GM19395 (cell line): ENCODE data around the gene NOSIP.

Experiments
- ATAC-seq: cut with Tn5 transposase; IDR thresholded peaks from one replicate; pipeline ENCODE4 v1.9.1; 2021; ENCODE audit warnings: mild to moderate bottlenecking, moderate library complexity; ENCODE audit not compliant: unreplicated experiment

Gene NOSIP

GRCh38 chr19:49574206-49574755 lies 6.1 kb downstream of the NOSIP start:
- ATAC-seq: no peak

- no peak for ATAC-seq
Measured at GRCh38 chr19:49573425-49573824, 6.9 kb downstream of the NOSIP start.

- no peak for ATAC-seq
Measured at GRCh38 chr19:49573009-49573408, 7.3 kb downstream of the NOSIP start.

GRCh38 chr19:49570997-49571676 lies 9.2 kb downstream of the NOSIP start:
- ATAC-seq: no peak

GRCh38 chr19:49570138-49570856 lies 10.1 kb downstream of the NOSIP start:
- ATAC-seq: no peak

- no peak for ATAC-seq
Measured at GRCh38 chr19:49567861-49568441, 12.4 kb downstream of the NOSIP start.

- ATAC-seq: no peak
Measured at GRCh38 chr19:49566302-49566701, 14.1 kb downstream of the NOSIP start.

- no peak for ATAC-seq
Measured at GRCh38 chr19:49565261-49565660, 15.1 kb downstream of the NOSIP start.

GRCh38 chr19:49564616-49565045 lies 15.7 kb downstream of the NOSIP start:
- ATAC-seq: no peak

- ATAC-seq: no peak
Measured at GRCh38 chr19:49560358-49560900, 19.9 kb downstream of the NOSIP start.

GRCh38 chr19:49559928-49560327 lies 20.4 kb downstream of the NOSIP start:
- no peak for ATAC-seq

GRCh38 chr19:49559443-49559842 lies 20.9 kb downstream of the NOSIP start:
- no peak for ATAC-seq

GRCh38 chr19:49558591-49558990 lies 21.8 kb downstream of the NOSIP start:
- no peak for ATAC-seq

- no peak for ATAC-seq
Measured at GRCh38 chr19:49557641-49558325, 22.6 kb downstream of the NOSIP start.

- ATAC-seq: no peak
Measured at GRCh38 chr19:49556412-49557398, 23.7 kb downstream of the NOSIP start.

GRCh38 chr19:49555600-49556411 lies 24.6 kb downstream of the NOSIP start:
- ATAC-seq: no peak

GRCh38 chr19:49554701-49555181 lies 25.6 kb downstream of the NOSIP start:
- ATAC-seq: no peak

- no peak for ATAC-seq
Measured at GRCh38 chr19:49553451-49554271, 26.7 kb downstream of the NOSIP start.
